B cell (primary cell): ENCODE data around the gene SLC7A9. TPM values are rescaled to one million over a fixed set of nuclear protein-coding genes. Genes with fewer than 3 reads are reported as not detected.

Experiments
- ATAC-seq: fragments of 200-7000 bp; cut with Tn5 transposase; one replicate; pipeline ENCODE4 v1.10.0; 2021; ENCODE audit warnings: low read depth, mild to moderate bottlenecking, moderate number of reproducible peaks, moderate library complexity
- CTCF ChIA-PET: fragments of 350-600 bp; sonication (Branson Sonifier 250); formaldehyde crosslinking; loops from one replicate; lab custom pipeline; 2021; ENCODE audit warnings: antibody characterized with exemption, inconsistent platforms; lab: Charles Lee
- POLR2A ChIA-PET: fragments of 350-600 bp; sonication (Branson Sonifier 250); formaldehyde crosslinking; loops from one replicate; lab custom pipeline; 2021; ENCODE audit warnings: antibody characterized with exemption; lab: Charles Lee
- DNase-seq: peaks from one replicate; pipeline ENCODE4 v3.0.0; 2013
- H2AFZ ChIP-seq: 2 replicates; pipeline ENCODE4 v1.6.1; 2012; ENCODE audit warnings: mild to moderate bottlenecking, low read depth, low read length; ENCODE audit not compliant: insufficient read depth, poor library complexity, severe bottlenecking
- H3K27ac ChIP-seq, 2 donors: 1 replicate in 1 of 2; 2 replicates in 1 of 2; pipeline ENCODE4 v1.5.1; 2012 to 2013; ENCODE audit warnings: low read length in 2 of 2, mild to moderate bottlenecking in 2 of 2, moderate library complexity in 1 of 2
- H3K27me3 ChIP-seq, 4 experiments: fragments of 200-600 bp in 1 of 4; sonication (generic) in 1 of 4; replicated peaks in 1 of 4; 1 replicate in 2 of 4; 2 replicates in 2 of 4; pipeline versions ENCODE4 v1.6.1 to v1.7.0; 2013 to 2016; ENCODE audit warnings: low read length in 3 of 4, mild to moderate bottlenecking in 2 of 4, mixed read lengths in 1 of 4, moderate library complexity in 1 of 4; ENCODE audit not compliant: insufficient read depth in 4 of 4, control insufficient read depth in 3 of 4; ENCODE audit errors: control extremely low read depth in 1 of 4
- H3K36me3 ChIP-seq, 2 experiments: replicated peaks in 1 of 2; 1 replicate in 1 of 2; 2 replicates in 1 of 2; pipeline versions ENCODE4 v1.6.1 to v1.7.1; 2013; ENCODE audit warnings: low read length in 1 of 2; ENCODE audit not compliant: insufficient read depth in 2 of 2, control insufficient read depth in 1 of 2; ENCODE audit errors: control extremely low read depth in 1 of 2, extremely low read depth in 1 of 2
- H3K4me1 ChIP-seq, 2 donors: fragments of 200-600 bp in 1 of 2; sonication (generic) in 1 of 2; 1 replicate in 1 of 2; 2 replicates in 1 of 2; pipeline versions ENCODE4 v1.5.1 to v1.6.1; 2013 to 2017; ENCODE audit warnings: low read length in 2 of 2; ENCODE audit not compliant: control insufficient read depth in 2 of 2, insufficient read depth in 2 of 2
- H3K4me2 ChIP-seq: replicated peaks from 2 replicates; pipeline ENCODE3; 2012; ENCODE audit warnings: mild to moderate bottlenecking, low read depth, low read length; ENCODE audit not compliant: poor library complexity, severe bottlenecking
- H3K4me3 ChIP-seq, 5 experiments: fragments of 200-600 bp in 1 of 5; sonication (generic) in 1 of 5; 1 replicate in 3 of 5; 2 replicates in 2 of 5; pipeline versions ENCODE4 v1.5.1 to v1.7.0; 2011 to 2016; ENCODE audit warnings: low read length in 4 of 5, mild to moderate bottlenecking in 4 of 5, low read depth in 2 of 5, control low read depth in 1 of 5, moderate library complexity in 1 of 5; ENCODE audit not compliant: insufficient read depth in 1 of 5; ENCODE audit errors: control extremely low read depth in 1 of 5, extremely low read depth in 1 of 5
- H3K79me2 ChIP-seq: fragments of 200-600 bp; sonication (generic); one replicate; pipeline ENCODE4 v1.6.0; 2016; ENCODE audit warnings: low read length; ENCODE audit not compliant: control insufficient read depth, insufficient read depth
- H3K9ac ChIP-seq: fragments of 200-600 bp; sonication (generic); 2 replicates; pipeline ENCODE4 v1.6.1; 2017; ENCODE audit warnings: mild to moderate bottlenecking, low read length, moderate library complexity
- H3K9me3 ChIP-seq, 3 donors: one replicate each; pipeline versions ENCODE4 v1.6.1 to v1.7.1; 2013; ENCODE audit warnings: low read length in 2 of 3; ENCODE audit not compliant: control insufficient read depth in 2 of 3, insufficient read depth in 1 of 3; ENCODE audit errors: control extremely low read depth in 1 of 3
- H4K20me1 ChIP-seq: 2 replicates; pipeline ENCODE4 v1.6.0; 2012; ENCODE audit warnings: mild to moderate bottlenecking, low read length; ENCODE audit not compliant: insufficient read depth, control insufficient read depth, poor library complexity, severe bottlenecking
- H3K27ac Mint-ChIP-seq: one replicate; pipeline ENCODE4 v1.8.0; 2021; ENCODE audit warnings: mixed read lengths
- H3K27me3 Mint-ChIP-seq: one replicate; pipeline ENCODE4 v1.8.0; 2021; ENCODE audit warnings: mixed read lengths
- H3K4me1 Mint-ChIP-seq: one replicate; pipeline ENCODE4 v1.8.0; 2021; ENCODE audit warnings: mixed read lengths
- H3K4me3 Mint-ChIP-seq: one replicate; pipeline ENCODE4 v1.8.0; 2021; ENCODE audit warnings: mixed read lengths
- H3K9me3 Mint-ChIP-seq: one replicate; pipeline ENCODE4 v1.8.0; 2022; ENCODE audit warnings: mixed read lengths; ENCODE audit not compliant: insufficient read depth
- CTCF ChIP-seq: fragments of 200-600 bp; IDR thresholded peaks from one replicate; pipeline ENCODE4 v1.8.0; 2022; ENCODE audit warnings: antibody characterized with exemption, mild to moderate bottlenecking
- EZH2 ChIP-seq: IDR thresholded peaks from 2 replicates; pipeline ENCODE4 v1.6.1; 2012; ENCODE audit warnings: borderline replicate concordance, low read depth, mild to moderate bottlenecking, moderate library complexity, low read length; ENCODE audit not compliant: insufficient read depth, poor library complexity, severe bottlenecking
- WGBS: methylation state at CpG from one replicate; pipeline ENCODE4 v1.1.5; 2013; ENCODE audit warnings: missing lambda C conversion rate; ENCODE audit not compliant: insufficient coverage; 5-methylcytosine and 5-hydroxymethylcytosine counted together
- intact Hi-C: fragments of 100-400 bp; cut with micrococcal nuclease; formaldehyde crosslinking; loops from one replicate; pipeline ENCODE4 v1.10.0; 2022
- polyA plus RNA-seq: library from polyadenylated mRNA; depleted of rRNA; stranded (reverse); fragments of >200 nt; gene quantifications from 2 replicates; pipeline ENCODE4 v1.2.3, GENCODE V29; 2012
- total RNA-seq, 2 donors: library from RNA; stranded (reverse); fragments of 120-200 nt in 1 of 2; gene quantifications; 1 replicate in 1 of 2; 2 replicates in 1 of 2; pipeline versions ENCODE4 v1.2.3 to v1.2.4, GENCODE V29; 2013 to 2022

The SLC7A9 gene
- total and polyA plus RNA-seq, 2 donors (not counting 1 experiment from before 2014, with no cell fraction given): 0.19 to 0.62 TPM

GRCh38 chr19:32917616-32917996 lies 48.0 kb upstream of the SLC7A9 start:
- Histone ChIP-seq H3K27me3 (no peaks in the 10 kb centered on the region), H3K4me3 (no peak overlapping the region), H3K36me3 (peaks cover 0 to 8% of the 10 kb centered on the region in 2 experiments), H3K27ac (no peak overlapping the region), H2AFZ (no peak overlapping the region), H3K79me2 (no peaks in the 10 kb centered on the region), H4K20me1 (no peaks in the 10 kb centered on the region), H3K4me1 (no peaks in the 10 kb centered on the region), H3K9ac (no peak overlapping the region), H3K9me3 (no peaks in the 10 kb centered on the region), H3K4me2 (no peak overlapping the region)
- DNase-seq (no peak), ATAC-seq (no peak)
- Mint-ChIP-seq H3K9me3 (no peaks in the 10 kb centered on the region), H3K4me3 (no peak overlapping the region), H3K27ac (peak overlapping the region; percentile 50), H3K4me1 (no peaks in the 10 kb centered on the region), H3K27me3 (no peaks in the 10 kb centered on the region)
- POLR2A ChIA-PET: no interaction called here
- WGBS: 100% methylated on average over 2 of the region's 8 CpGs
- intact Hi-C loops: no loop called here
- CTCF ChIA-PET: no interaction called here
- TF ChIP-seq CTCF (no peak), EZH2 (no peak)

- H3K9me3 Mint-ChIP-seq: no peaks in the 10 kb centered on the region
- H4K20me1 ChIP-seq: no peaks in the 10 kb centered on the region
- ChIA-PET CTCF (no interaction called here), POLR2A (no interaction called here)
- peaks cover 0 to 8% of the 10 kb centered on the region in 2 experiments for H3K36me3 ChIP-seq
- H3K27me3 Mint-ChIP-seq: no peaks in the 10 kb centered on the region
- no peak for TF ChIP-seq CTCF
- no peak for TF ChIP-seq EZH2
- ATAC-seq: no peak
- H3K79me2 ChIP-seq: no peaks in the 10 kb centered on the region
- no peaks in the 10 kb centered on the region for H3K9me3 ChIP-seq
- 77% methylated on average over 3 of the region's 4 CpGs for WGBS
- intact Hi-C loops: no loop called here
- no peak overlapping the region for H2AFZ ChIP-seq
- peak overlapping the region; percentile 50 for H3K27ac Mint-ChIP-seq
- no peaks in the 10 kb centered on the region for H3K27me3 ChIP-seq
- H3K27ac ChIP-seq: no peak overlapping the region
- H3K9ac ChIP-seq: no peak overlapping the region
- H3K4me3 Mint-ChIP-seq: no peak overlapping the region
- no peak for DNase-seq
- no peaks in the 10 kb centered on the region for H3K4me1 Mint-ChIP-seq
- no peak overlapping the region for H3K4me3 ChIP-seq
- H3K4me2 ChIP-seq: no peak overlapping the region
- no peaks in the 10 kb centered on the region for H3K4me1 ChIP-seq
Measured at GRCh38 chr19:32916969-32917615, 47.5 kb upstream of the SLC7A9 start.
